Heart left ventricle (tissue), 13 donors: ENCODE results near the gene PRRT1B.

ENCODE experiments used
- POLR2A ChIP-seq, 2 donors: fragments of 450-650 bp; IDR thresholded peaks; one replicate each; pipeline ENCODE4 v1.6.1; 2017; ENCODE audit warnings: antibody characterized with exemption in 2 of 2, mild to moderate bottlenecking in 2 of 2, moderate library complexity in 2 of 2
- TF ChIP-seq, protein P1 (sequence below), 12 donors: fragments of 200-600 bp; sonication (generic) in 4 of 12; IDR thresholded peaks; one replicate each; pipeline versions ENCODE4 v1.5.0 to v1.8.0; 2018 to 2022; ENCODE audit warnings: antibody characterized with exemption in 12 of 12, mild to moderate bottlenecking in 5 of 12
- donor health status: ischemic (EF 13 %, LVEDD 7.1; RV severe dilation, severe dysfunction).
- donor health status: DM: no; HTN: yes; CAD: no.
- donor health status: DM: no; HTN: no; CAD: no.
- donor health status: ischemic (EF 25% LVEDD 6.9; RV normal size, moderate dysfunction).
- donor health status: ischemic (EF 25% LVEDD 5.7; RV mildly dilated, moderate dysfunction).
- donor health status: ischemic (EF 35%, LVEDD 5.7; RV mildly dilated, moderate dysfunction).
- donor health status: nonischemic (EF 11% LVEDD 7.7; RV severe dilation, severe dysfunction).
- donor health status: DM: yes; HTN: yes; CAD: no.
- donor health status: PGD.
- donor health status: ischemic (EF 29% LVEDD 5.4; RV normal size, mild dysfunction).
- donor health status: nonischemic (EF 23%, LVEDD 6.1; RV moderate dilation, normal function).

- TF ChIP-seq, protein P1, sequence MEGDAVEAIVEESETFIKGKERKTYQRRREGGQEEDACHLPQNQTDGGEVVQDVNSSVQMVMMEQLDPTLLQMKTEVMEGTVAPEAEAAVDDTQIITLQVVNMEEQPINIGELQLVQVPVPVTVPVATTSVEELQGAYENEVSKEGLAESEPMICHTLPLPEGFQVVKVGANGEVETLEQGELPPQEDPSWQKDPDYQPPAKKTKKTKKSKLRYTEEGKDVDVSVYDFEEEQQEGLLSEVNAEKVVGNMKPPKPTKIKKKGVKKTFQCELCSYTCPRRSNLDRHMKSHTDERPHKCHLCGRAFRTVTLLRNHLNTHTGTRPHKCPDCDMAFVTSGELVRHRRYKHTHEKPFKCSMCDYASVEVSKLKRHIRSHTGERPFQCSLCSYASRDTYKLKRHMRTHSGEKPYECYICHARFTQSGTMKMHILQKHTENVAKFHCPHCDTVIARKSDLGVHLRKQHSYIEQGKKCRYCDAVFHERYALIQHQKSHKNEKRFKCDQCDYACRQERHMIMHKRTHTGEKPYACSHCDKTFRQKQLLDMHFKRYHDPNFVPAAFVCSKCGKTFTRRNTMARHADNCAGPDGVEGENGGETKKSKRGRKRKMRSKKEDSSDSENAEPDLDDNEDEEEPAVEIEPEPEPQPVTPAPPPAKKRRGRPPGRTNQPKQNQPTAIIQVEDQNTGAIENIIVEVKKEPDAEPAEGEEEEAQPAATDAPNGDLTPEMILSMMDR (IDR thresholded peaks at IDR 0.05), result no peak
- no peak for TF ChIP-seq POLR2A (IDR thresholded peaks at IDR 0.05)
These were observed 45.1 kb downstream of the PRRT1B start for GRCh38 chr9:131590449-131590848.
